NCI-H2227 (cell line): ENCODE data around the gene NFATC1.
"Not testable (repeated sequence)": the region's sequence is repeated elsewhere in the genome, so short reads cannot be mapped to it uniquely, and the experiment has no call there.

Experiments used
- DNase-seq: peaks from one replicate; lab custom pipeline; 2025; ENCODE audit not compliant: unreplicated experiment; lab: John Stamatoyannopoulos, UW

Gene NFATC1

DNA sequence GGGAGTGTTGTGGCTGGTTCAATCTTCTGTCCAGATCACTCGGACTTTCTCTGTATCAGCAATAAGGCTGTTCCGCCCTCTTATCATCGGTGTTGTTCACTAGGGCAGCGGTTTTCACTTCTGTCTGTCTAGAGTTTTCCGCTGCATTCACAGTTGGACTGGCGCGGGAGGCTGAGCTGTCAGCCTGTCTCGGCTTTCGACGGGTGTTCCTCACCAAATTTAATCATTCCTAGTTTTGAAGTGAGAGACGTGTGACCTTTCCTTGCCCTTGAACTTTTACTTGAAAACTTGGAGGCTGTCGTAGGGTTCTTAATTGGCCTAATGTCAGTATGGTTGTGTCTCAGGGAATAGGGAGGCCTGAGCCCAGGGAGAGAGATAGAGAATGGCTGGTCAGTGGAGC lies 108.3 kb downstream of the NFATC1 start:
- no peak for DNase-seq

DNA sequence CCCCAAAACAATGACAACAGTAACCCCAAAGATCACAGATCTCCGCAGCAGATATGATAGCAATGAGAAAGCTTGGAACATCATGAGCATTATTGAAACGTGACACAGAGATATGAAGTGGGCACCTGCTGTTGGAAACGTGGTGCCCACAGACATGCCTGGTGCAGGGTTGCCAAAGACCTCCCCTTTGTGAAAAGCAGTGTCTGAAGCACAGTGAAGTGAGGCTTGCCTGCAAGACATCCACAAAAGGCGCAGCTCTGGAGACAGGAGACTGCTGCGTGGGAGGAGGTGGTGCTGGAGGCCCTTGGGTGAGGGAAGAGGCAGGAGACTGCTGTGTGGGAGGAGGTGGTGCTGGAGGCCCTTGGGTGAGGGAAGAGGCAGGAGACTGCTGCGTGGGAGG lies 108.8 kb downstream of the NFATC1 start:
- DNase-seq, result not testable (repeated sequence)

DNA sequence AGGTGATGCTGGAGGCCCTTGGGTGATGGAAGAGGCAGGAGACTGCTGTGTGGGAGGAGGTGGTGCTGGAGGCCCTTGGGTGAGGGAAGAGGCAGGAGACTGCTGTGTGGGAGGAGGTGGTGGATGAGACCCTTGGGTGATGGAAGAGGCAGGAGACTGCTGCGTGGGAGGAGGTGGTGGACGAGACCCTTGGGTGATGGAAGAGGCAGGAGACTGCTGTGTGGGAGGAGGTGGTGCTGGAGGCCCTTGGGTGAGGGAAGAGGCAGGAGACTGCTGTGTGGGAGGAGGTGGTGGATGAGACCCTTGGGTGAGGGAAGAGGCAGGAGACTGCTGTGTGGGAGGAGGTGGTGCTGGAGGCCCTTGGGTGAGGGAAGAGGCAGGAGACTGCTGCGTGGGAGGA lies 109.7 kb downstream of the NFATC1 start:
- DNase-seq, result not testable (repeated sequence)

DNA sequence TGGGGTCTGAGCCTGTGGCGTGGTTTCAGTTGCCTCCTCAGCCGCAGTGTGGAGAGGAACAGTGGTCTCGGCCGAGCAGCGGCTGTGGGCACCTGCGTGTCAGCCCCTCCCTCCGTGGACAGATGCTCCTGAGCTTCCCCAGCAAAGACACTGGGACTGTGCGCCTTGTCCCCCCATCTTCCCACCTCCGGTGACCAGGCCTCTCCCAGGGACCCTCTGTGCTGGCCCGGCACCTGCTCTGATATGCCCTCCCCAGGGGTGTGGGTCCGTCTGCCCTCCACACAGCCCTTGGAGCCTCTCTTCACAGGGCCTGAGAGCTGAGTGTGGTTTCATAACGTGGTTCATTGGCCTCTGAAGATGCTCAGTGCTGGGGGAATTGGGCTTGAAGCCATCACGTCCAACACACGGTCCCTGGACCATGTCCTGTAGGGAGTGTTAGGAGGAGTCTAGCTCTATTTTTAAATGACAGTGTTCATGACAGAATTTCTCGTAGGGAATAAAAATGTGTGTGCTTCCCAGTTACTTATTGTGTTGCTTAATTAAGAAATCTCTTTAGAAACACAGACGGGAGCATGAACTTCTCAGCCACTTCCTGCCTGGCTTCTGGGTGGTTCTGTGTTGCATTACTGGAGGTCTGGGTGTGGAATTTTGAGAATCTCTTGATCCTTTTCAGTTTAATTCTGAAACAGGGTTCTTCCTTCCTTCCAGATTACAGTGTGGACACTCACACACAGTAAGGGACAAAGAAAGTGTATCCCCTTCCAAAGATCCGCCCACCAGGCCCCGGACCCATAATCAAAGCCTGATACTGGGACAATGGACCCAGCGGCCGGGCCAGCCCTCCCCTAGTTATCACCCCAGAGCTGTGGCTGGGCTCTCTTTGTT lies 110.7 kb downstream of the NFATC1 start:
- no peak for DNase-seq

DNA sequence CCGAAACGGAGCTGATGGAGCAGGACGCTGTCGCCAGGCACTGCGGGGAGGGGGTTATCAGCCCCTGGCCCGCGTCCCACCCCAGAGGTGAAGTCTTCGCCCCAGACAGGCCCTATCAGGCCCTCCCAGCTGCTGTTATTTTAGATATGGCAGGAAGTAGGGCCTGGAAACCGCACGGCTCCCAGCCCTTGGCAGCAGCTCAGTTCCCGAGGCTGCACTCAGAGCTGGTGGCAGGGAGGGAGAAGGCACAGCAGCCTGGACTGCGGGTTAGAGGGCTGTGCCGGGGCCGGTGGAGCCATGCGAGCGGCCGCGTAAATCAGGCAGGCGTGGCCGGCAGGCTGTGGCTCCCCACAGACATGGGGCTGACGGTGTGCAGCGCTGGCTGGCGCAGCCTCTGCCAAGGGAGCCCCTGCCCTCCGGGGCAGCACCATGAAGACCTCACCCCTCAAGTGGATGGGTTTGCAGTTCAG lies 111.4 kb downstream of the NFATC1 start:
- no peak for DNase-seq

DNA sequence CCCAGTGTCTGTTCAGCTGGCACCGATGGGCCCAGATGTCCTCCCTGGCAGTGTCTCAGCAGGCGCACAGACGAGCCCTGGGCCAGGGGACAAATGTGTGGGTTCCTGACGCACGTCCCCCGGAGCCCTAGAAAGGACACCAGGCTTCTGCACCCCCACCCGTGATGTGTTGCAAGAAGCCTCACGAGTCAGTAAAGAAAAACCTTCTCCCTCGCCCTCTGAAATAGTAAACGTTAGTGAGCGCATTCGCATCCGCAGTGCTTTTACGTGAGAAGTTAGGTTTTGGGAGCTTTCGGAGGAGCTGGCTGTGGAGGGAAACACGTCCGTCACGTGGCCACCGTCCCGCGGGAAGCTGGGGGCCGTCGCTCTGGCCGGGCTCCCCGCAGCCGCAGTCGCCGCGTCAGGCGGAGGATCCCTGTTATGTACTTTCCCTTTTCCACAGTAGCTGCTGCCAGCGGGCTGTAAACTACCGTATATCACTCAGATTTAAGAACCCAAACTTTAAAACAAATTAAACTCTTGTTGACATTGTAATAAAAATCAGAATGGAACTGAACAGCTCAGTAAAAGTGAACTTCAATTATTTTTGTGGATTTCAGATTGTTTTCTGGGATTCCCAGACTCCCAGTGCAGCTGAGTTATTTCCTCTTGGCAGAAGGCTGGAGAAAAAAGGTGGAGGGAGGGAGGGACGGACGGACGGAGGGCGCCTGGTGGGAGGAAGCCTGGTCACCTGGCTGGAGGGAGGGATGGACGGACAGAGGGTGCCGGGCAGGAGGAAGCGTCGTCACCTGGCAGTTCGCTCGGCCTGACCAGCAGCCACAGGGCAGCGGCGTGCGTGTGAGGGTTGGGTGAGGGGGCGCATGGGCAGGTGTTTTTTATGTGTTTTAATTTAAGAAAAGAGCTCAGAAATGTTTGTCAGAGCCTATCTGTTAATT lies 112.1 kb downstream of the NFATC1 start:
- no peak for DNase-seq

DNA sequence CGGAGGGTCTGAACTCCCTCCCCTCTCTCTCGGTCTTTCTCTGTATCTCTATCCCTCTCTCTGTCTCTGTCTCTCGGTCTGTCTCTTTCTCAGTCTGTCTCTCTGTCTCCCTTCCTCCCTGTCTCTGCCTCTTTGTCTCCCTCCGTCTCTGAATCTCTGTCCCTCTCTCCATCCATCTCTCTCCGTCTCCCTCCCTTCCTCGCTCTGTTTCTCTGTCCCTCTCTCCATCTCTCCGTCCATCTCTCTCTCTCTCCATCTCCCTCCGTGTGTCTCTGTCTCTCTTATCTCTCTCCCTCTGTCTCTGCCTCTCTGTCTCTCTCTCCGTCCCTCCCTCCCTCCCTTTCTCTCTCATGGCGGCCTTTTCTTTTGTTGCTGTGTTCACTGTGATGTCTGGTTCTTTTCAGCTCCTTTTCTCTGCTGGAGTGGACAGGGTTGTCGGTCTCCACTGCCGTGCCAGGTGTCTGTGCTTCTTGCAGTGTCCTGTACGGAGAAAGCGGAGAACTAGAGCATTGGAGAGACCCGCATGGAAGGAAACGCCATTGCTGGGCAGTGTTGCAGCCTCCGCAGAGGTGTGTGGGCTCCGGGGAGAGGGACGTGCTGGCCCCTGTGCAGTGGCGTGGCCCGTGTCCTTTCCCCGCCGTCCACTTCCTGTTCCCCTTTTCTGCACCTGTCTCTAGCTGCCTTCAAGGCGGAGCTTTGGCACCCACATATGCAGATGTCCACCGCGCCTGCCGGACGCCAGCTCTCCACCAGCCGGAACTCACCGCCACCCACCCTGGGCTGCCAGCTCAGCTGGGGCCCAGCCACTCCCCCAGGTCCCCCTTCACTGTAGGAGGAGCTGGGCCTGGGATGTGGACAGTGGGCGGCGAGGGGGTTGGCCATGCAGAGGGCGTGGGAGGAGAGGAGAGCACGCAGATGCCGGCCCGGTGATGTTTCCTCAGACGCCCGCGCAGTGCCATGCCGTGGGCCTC lies 113.1 kb downstream of the NFATC1 start:
- no peak for DNase-seq

DNA sequence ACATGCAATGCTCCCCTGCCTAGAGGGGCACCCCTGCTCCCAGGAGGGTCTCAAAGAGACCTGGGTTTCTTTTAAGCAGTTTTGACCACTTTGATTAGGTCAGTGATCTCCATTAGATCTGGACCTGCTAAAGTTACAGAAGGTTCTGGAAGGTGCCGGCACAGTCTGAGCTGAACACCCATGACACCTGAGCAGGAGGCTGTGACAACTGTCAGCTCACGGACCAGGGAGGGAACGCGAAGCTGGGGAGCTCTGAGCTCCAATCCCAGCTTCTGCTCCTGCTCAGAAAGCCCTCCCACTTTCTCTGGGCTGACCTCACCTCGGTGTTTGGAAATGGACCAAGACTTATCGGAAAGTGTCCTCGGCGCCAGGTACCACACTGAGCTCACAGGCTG lies 113.8 kb downstream of the NFATC1 start:
- DNase-seq, result no peak

DNA sequence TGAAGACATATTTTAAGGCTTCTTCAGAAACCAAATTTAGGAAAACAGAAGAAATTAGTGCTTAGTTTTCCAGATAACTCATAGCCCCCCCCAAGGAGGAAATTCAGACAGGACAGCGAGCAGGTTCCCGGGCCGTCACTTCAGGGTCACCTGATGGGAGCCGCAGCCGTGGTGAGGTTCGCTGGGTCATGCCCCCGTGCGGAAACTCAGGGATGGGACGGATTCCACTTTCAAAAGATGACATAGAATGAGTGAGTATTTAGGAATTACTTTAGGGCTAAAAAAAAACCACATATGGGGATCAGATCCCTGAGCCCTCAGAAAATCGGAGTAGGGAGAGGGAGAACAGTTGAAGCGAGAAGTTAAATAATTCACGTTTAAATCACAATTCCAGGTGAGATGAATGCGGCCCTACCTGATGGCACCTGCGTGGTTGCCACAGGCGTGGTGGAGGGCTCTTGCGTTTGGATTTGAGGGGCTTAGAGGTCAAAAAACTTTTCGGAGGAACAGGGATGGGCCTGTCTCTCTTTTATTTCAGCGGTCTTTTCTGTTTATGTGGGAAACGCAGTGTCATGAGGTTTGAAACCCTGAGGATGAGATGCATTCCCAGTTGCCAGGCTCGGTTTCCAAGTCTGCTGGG lies 114.4 kb downstream of the NFATC1 start:
- no peak for DNase-seq

DNA sequence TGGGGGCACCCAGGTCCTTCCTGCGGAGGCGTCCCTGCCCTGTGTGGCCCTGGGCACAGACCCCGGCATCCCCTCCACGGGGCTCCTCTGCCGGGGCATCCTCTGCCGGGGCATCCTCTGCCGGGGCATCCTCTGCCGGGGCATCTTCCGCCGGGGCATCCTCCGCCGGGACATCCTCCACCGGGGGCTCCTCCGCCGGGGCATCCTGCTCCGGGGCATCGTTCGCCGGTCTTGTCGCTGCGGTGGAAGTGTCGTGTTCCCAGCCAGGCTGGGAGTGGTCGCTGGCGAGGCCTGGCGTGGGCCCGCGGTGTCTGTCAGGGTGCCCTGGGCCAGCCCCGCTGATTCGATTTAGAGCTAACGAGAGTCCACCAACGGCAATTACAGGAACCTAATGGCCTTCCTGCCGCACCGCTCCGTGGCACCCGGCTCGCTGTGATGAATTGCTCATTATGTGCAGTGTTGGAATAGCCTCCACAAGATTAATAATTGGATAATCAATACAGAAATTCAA lies 115.1 kb downstream of the NFATC1 start:
- no peak for DNase-seq

DNA sequence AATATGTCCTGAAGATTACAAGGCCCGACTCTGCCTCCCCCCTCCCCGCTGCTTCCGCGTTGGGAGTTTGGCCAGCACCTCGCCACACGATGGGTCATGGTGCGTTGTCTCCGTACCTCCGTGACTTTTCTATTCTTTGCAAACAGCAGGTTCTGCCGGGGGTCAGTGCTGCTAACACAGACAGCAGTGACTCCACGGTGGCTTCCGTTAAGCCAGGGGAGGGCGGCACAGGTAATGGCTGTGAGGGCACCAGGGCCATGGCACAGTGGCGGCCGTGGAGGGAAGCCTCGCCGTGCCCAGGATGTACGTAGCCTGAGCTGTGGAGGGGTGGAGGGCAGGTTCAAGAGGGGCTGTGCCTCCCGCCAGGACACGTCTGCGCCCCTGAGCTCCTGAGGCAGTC lies 115.5 kb downstream of the NFATC1 start:
- no peak for DNase-seq

DNA sequence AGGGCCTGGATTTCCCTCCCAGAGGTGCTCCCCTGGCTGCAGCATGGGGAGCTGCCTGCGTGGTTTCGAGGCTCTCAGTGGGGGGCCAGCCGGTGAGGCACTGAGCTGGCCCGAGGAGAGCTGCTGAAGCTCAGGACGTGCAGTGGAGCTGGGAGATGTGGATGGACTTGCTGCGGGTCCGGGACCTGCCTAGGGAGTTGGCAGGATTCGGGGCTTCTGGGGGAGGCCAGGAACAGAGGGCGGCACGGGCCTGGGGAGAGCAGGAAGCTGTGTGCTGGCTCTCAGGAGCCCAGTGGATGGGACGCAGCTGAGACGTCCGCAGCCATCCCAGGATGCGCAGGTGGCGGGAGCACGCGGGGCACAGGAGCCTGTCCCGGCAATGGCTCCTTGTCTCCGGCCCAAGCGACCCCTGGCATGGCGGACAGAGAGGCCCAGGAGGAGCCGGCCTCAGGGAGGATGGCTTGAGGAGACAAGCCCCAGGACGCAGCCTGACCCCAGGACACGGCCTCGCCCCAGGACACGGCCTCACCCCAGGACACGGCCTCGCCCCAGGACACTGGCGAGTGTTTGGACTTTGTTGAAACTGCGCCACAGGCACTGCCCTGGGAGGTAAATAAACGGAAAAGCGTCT lies 116.1 kb downstream of the NFATC1 start:
- no peak for DNase-seq

DNA sequence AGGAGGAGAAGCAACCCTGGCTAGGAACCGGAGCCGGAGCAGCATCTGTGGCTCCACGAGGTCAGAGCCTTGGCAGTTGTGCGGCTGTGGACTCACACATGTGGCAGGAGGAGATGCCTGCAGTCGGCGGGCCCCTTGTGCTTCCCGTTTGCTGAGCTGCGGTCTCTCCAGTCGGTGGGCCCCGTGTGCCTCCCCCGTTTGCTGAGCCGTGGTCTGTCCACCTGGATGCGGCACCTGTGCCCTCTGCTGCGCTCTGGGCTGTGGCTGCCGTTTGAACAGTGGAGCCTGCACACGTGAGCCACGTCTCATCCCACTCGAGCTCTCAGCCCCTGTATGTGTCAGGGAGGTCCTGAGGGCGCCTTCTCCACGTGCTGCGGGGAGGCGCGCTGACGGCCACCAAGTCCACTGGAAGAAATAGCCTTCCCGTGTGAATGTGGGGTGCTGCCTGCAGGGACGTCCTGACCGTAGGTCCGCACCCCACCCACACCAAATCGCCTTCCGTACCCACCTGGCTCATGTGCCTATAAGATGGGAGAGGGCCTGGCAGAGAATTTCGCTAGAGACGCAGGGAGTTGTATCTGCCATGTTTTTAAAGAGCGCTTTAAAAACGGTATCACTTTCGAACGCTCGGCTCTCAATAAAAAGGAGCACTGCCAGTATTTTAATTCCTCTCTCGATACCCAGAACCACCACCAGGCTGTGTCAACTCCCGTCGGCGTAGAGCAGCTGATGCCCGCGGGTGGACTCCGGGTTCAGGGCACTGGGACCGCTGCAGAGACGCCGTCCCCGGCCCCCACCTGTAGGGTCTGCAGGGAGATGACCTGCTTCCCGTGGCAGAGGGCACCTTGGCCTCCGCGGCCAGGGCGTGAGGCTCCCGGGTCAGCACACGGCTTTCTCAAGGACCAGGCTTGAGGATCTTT lies 117.0 kb downstream of the NFATC1 start:
- no peak for DNase-seq

DNA sequence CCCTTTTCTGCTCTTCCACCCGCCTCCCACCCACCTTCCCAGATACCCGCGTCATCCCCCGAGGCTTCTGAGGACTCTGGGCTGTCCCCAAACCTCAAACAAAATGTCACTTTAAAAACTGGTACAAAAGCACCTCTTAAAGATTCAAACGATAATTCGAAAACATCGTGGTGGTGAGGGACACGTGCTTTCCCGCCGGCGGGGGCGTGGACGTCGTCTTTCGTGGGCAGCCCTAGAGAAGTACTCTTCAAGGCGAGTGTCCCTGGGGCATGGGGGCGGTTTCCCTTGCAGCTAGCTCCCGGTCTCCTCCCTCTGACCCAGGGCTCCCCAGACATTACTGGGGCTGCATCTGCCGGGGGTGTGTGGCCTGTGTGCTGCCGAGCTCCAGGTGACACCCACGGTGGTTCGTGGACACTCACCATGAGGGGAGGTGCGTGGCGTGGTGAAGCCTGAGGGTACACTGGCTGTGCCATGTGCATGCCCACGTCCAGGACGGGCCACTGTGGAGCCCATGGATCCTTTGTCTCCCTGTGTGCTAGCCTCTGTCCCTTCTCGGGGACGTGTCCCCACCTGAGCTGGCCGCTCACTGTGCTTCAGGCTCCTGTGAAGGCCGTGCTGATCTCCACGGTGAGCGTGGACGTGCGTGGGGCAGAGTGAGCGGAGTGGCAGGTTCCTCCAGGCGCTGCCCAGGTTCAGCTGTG lies 117.8 kb downstream of the NFATC1 start:
- DNase-seq, result no peak

DNA sequence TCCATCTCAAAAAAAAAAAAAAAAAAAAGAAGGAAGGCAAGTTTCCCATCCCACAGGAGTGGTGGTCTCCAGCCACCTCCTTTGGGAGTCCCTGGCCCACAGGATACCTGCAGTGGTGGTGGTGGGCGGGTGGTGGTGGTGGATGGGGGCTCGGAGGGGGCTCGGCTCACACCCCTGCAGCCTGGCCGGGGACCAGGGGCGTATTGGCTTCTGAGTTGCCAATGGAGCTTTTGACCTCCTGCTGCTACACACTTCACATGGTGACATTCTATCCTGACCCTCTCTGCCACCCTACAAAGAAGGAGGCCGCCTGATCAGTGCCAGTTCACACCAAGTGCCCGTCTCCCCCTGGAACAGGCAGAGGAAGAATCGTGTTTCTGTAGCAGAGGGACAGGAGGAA lies 119.6 kb downstream of the NFATC1 start:
- DNase-seq, result no peak

DNA sequence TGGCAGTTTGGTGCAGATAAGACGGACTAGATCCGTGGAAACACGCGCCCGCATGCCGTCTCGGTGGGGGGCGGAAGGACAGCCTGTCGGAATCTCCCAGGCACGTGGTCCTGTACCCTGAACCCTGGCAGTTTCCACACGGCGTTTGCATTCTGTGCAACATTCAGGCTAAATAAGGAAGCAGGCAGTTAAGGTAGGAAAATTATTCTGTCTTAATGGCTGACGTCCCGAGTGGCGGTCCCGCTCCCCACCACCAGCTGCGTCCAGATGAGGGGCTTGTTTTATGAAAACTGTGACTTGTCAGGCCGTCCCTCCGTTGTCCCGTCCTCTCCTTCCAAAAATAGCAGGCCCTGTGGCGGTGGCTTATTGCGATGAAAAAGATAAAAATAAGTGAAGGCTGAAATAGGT lies 120.2 kb downstream of the NFATC1 start:
- no peak for DNase-seq

DNA sequence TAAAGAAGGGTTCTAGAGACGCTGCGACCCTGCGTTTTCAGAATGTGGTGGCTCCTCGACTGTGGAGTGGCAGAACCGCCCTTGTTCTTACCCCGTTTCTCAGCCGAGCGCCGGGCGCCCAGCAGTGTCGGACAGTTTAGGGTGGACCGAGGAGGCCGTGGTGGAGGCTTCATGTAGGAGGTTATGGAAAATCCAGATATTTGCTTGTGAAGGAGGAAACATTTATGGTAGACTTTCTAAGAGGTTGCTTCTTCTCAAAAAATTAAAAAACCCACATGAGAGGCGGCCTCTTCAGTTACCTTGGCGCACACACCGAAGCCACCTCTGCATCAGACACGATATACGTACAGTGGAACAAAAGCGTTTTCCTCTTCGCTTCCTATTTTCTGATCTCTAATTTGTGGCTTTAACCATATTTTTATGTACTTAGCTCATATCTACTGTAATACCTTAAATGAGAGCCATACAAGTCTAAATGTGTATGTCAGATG lies 120.8 kb downstream of the NFATC1 start:
- DNase-seq, result no peak

DNA sequence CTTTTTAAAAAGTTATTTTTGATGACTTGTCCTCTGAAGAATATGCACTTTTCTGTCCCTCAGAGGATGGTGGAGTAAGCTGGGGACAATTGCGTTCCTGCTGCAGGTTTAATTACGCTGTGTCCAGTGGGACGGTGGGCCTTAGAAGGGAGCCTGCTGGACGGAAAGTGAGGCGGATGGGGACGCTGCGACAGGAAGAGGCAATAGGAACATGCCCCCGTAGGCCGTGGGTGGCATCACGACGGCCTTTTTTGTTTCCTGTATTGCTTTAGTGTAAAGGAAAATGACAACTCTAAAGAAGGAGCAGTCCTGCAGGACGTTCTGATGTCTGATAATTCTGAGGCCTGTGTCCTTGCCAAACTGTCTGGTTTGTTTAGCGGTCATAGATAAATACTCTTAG lies 121.6 kb downstream of the NFATC1 start:
- DNase-seq, result no peak
